ENCODE data around the gene KLK13. TPM values are rescaled to one million over a fixed set of nuclear protein-coding genes. Genes with fewer than 3 reads are reported as not detected.

KLK13 gene
- total RNA-seq, 1 donor from 2014 or later, result 1.1 TPM

DNA sequence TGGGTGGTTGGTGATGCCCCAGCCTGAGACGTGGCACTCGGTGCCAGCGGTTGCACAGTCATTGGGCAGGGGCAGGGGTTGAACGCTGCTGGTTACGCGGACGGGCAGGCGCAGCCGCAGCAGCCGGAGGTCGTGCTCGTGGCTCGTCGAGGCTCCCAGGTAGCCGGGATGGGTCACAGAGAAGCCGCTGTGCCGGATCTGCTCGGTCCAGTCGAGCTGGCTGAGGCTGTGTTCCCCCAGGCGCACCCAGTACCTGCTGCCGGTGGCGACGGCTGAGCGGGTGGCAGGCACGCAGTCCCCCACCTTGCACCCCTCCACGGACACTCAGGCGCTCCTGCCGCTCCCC, 33.0 kb downstream of the KLK13 start:
- H3K9me3 Mint-ChIP-seq (ENCODE audit: low read depth), result no peaks in the 10 kb centered on the region
- no peak overlapping the region for H3K27ac Mint-ChIP-seq
- peaks cover 32% of the 10 kb centered on the region for H3K27me3 Mint-ChIP-seq
- no peak for DNase-seq (ENCODE audit: low spot score, unreplicated experiment)
- H3K4me3 Mint-ChIP-seq (ENCODE audit: low read depth), result no peak overlapping the region
- no peak for TF ChIP-seq CTCF (IDR thresholded peaks at IDR 0.05; ENCODE audit: unreplicated experiment)
- H3K4me1 Mint-ChIP-seq (ENCODE audit: low read depth), result peaks cover 7% of the 10 kb centered on the region
- H3K36me3 Mint-ChIP-seq (ENCODE audit: insufficient read depth), result no peaks in the 10 kb centered on the region

DNA sequence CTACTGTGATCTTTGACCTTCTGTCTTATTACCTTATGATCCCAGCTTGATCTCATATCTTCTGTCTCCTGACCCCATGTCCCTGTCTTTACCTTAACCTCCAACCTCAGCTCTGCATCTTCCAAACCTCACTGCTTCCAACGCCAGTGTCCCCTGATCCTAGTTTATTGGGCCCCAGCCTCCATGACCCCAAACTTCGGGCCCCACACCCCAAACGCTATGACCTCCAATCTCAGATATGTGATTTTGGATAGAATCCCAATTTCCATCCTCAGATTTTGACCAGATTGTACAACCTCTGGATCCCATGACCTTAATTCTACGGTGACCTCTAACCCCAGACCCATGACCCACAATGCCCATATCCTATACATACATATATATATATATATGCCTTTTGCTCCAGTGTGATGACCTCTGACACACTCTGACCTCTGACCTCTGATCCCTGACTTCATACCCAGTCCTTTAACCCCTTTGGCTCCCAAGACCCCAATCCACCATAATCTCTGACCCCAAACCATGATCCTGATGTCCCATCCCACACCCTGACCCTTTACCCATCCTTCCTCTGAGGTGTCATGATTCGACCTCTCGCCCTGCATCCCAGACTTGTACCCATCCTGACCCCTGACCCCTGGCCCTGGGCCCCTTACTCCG, 33.5 kb downstream of the KLK13 start:
- H3K27me3 Mint-ChIP-seq, result peaks cover 30% of the 10 kb centered on the region
- H3K4me1 Mint-ChIP-seq (ENCODE audit: low read depth), result peaks cover 9% of the 10 kb centered on the region
- TF ChIP-seq CTCF (IDR thresholded peaks at IDR 0.05; ENCODE audit: unreplicated experiment), result no peak
- H3K4me3 Mint-ChIP-seq (ENCODE audit: low read depth), result no peak overlapping the region
- no peak for DNase-seq (ENCODE audit: low spot score, unreplicated experiment)
- H3K36me3 Mint-ChIP-seq (ENCODE audit: insufficient read depth), result no peaks in the 10 kb centered on the region
- no peaks in the 10 kb centered on the region for H3K9me3 Mint-ChIP-seq (ENCODE audit: low read depth)
- no peak overlapping the region for H3K27ac Mint-ChIP-seq

- no peak for TF ChIP-seq CTCF (IDR thresholded peaks at IDR 0.05; ENCODE audit: unreplicated experiment)
- DNase-seq (ENCODE audit: low spot score, unreplicated experiment), result no peak
- Mint-ChIP-seq H3K36me3 (ENCODE audit: insufficient read depth) (no peaks in the 10 kb centered on the region), H3K27ac (no peak overlapping the region), H3K4me3 (ENCODE audit: low read depth) (no peak overlapping the region), H3K9me3 (ENCODE audit: low read depth) (no peaks in the 10 kb centered on the region), H3K4me1 (ENCODE audit: low read depth) (peaks cover 9% of the 10 kb centered on the region), H3K27me3 (peaks cover 26% of the 10 kb centered on the region)
Observed at GRCh38 chr19:51030631-51031030, 34.3 kb downstream of the KLK13 start.

- Mint-ChIP-seq H3K36me3 (ENCODE audit: insufficient read depth) (no peaks in the 10 kb centered on the region), H3K4me1 (ENCODE audit: low read depth) (peaks cover 12% of the 10 kb centered on the region), H3K27me3 (peaks cover 24% of the 10 kb centered on the region), H3K27ac (no peak overlapping the region), H3K4me3 (ENCODE audit: low read depth) (no peak overlapping the region), H3K9me3 (ENCODE audit: low read depth) (no peaks in the 10 kb centered on the region)
- no peak for DNase-seq (ENCODE audit: low spot score, unreplicated experiment)
- no peak for TF ChIP-seq CTCF (IDR thresholded peaks at IDR 0.05; ENCODE audit: unreplicated experiment)
Observed at GRCh38 chr19:51029718-51030117, 35.2 kb downstream of the KLK13 start.

DNA sequence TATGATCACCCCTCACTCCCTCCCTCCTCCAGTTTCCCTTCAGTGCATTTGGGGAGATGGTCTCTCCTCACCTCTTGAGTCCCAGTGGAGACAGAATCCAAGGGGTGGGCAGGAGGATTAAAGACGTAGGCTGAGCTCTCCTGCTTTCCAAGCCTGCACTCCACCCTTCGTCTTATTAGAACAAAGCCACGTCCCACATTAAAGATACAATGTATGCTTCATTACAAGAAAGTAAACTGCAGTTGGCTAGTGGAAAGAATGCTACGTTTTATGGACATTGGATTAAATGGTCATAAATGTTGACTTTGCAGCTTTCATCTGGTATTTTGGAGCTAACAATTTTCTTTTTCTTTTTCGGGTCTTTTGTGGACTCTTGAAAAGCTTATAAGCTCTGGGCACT, 37.0 kb downstream of the KLK13 start:
- no peak overlapping the region for H3K27ac Mint-ChIP-seq
- no peak for TF ChIP-seq CTCF (IDR thresholded peaks at IDR 0.05; ENCODE audit: unreplicated experiment)
- peaks cover 11% of the 10 kb centered on the region for H3K4me1 Mint-ChIP-seq (ENCODE audit: low read depth)
- H3K27me3 Mint-ChIP-seq, result peaks cover 26% of the 10 kb centered on the region
- no peaks in the 10 kb centered on the region for H3K9me3 Mint-ChIP-seq (ENCODE audit: low read depth)
- no peak overlapping the region for H3K4me3 Mint-ChIP-seq (ENCODE audit: low read depth)
- no peak for DNase-seq (ENCODE audit: low spot score, unreplicated experiment)
- H3K36me3 Mint-ChIP-seq (ENCODE audit: insufficient read depth), result no peaks in the 10 kb centered on the region

Data from progenitor cell of endocrine pancreas (in vitro differentiated cells).